Thyroid gland (tissue), 4 donors: ENCODE data around the gene CDC25B.

ENCODE experiments used
- CTCF ChIP-seq, 6 experiments: fragments of 200-600 bp in 3 of 6; fragments of 450-650 bp in 3 of 6; sonication (generic) in 3 of 6; IDR thresholded peaks; one replicate each; pipeline ENCODE4 v1.5.1; 2016 to 2019; ENCODE audit warnings: antibody characterized with exemption in 6 of 6, mild to moderate bottlenecking in 2 of 6, inconsistent platforms in 1 of 6, moderate library complexity in 1 of 6
- POLR2A ChIP-seq, 2 donors: fragments of 450-650 bp; IDR thresholded peaks; one replicate each; pipeline ENCODE4 v1.6.1; 2017; ENCODE audit warnings: antibody characterized with exemption in 2 of 2, mild to moderate bottlenecking in 2 of 2, moderate library complexity in 1 of 2

GRCh38 chr20:3800256-3800877 is 4.3 kb downstream of the CDC25B start:
- TF ChIP-seq POLR2A (IDR thresholded peaks at IDR 0.05) = no peak
- no peak for TF ChIP-seq CTCF (IDR thresholded peaks at IDR 0.05)
